ENCODE data around the gene INAFM1. TPM values are rescaled to one million over a fixed set of nuclear protein-coding genes. Genes with fewer than 3 reads are reported as not detected.

INAFM1 gene
- total RNA-seq = 6.2 and 9.9 TPM in 2 replicates

GRCh38 chr19:47274071-47274890 lies at the start of gene INAFM1:
TSS of gene INAFM1 (plus strand) at chr19:47274885. CDS start at chr19:47274920, 35 bp downstream.

GRCh38 chr19:47230921-47231214 lies 43.8 kb upstream of the INAFM1 start, which contains the start of gene BBC3:
TSS of gene BBC3 (minus strand) at chr19:47231199. CDS start at chr19:47228431, 2,768 bp downstream.

GRCh38 chr19:47255879-47256692 lies 18.6 kb upstream of the INAFM1 start, which contains the start of gene CCDC9:
TSS of gene CCDC9 (plus strand) at chr19:47256525. CDS start at chr19:47258401, 1,876 bp downstream.

GRCh38 chr19:47309608-47310007 lies 34.9 kb downstream of the INAFM1 start, which contains the start of gene C5AR1:
TSS of gene C5AR1 (plus strand) at chr19:47309861. CDS start at chr19:47309896, 35 bp downstream.

Other genes with a start within 250 kb of the INAFM1 start
- 19.4 and 44.2 TPM in 2 replicates for gene TMEM160, start 226.3 kb upstream of the INAFM1 start, total RNA-seq
- 13.0 and 14.6 TPM in 2 replicates for gene ZC3H4, start 161.1 kb upstream of the INAFM1 start, total RNA-seq
- 99.1 and 109 TPM in 2 replicates for gene SAE1, start 144.1 kb upstream of the INAFM1 start, total RNA-seq
- 4.0 and 5.8 TPM in 2 replicates for gene BBC3, start 43.7 kb upstream of the INAFM1 start, total RNA-seq
- 19.7 and 21.7 TPM in 2 replicates for gene CCDC9, start 18.4 kb upstream of the INAFM1 start, total RNA-seq
- 0.18 and 0.49 TPM in 2 replicates for gene C5AR1, start 35.0 kb downstream of the INAFM1 start, total RNA-seq
- gene C5AR2, start 57.3 kb downstream of the INAFM1 start, total RNA-seq = not detected in 2 replicates
- gene DHX34, start 74.4 kb downstream of the INAFM1 start, total RNA-seq = 7.8 and 8.8 TPM in 2 replicates
- 48.1 and 65.3 TPM in 2 replicates for gene MEIS3, start 144.6 kb downstream of the INAFM1 start, total RNA-seq
- gene SLC8A2, start 197.0 kb downstream of the INAFM1 start, total RNA-seq = under 0.01 and 0.32 TPM in 2 replicates
- 3.7 and 9.0 TPM in 2 replicates for gene KPTN, start 209.3 kb downstream of the INAFM1 start, total RNA-seq
- gene NAPA, start 240.2 kb downstream of the INAFM1 start, total RNA-seq = 97.8 and 147 TPM in 2 replicates